Body of pancreas (tissue), 4 donors: ENCODE results near the gene DNAJC1.

Source experiments
- CTCF ChIP-seq, 7 experiments: fragments of 450-650 bp in 4 of 7; fragments of 200-600 bp in 3 of 7; sonication (generic) in 3 of 7; IDR thresholded peaks; one replicate each; pipeline ENCODE4 v1.5.1; 2016 to 2019; ENCODE audit warnings: antibody characterized with exemption in 7 of 7
- POLR2A ChIP-seq, 3 donors: fragments of 450-650 bp; IDR thresholded peaks; one replicate each; pipeline ENCODE4 v1.6.1; 2016; ENCODE audit warnings: antibody characterized with exemption in 3 of 3, mild to moderate bottlenecking in 2 of 3

- TF ChIP-seq CTCF (IDR thresholded peaks at IDR 0.05) (no peak), POLR2A (IDR thresholded peaks at IDR 0.05) (no peak)
Observed at GRCh38 chr10:21715531-21716195, 287.9 kb downstream of the DNAJC1 start.
